Ishikawa (cell line): Measurements from ENCODE around the gene ICAM1.

ENCODE experiments used
- EGR1 ChIP-seq: IDR thresholded peaks from 2 replicates; pipeline ENCODE4 v1.6.1; 2012
- NFIC ChIP-seq: IDR thresholded peaks from 2 replicates; pipeline ENCODE4 v1.6.1; 2012
- RAD21 ChIP-seq: IDR thresholded peaks from 2 replicates; pipeline ENCODE4 v1.6.1; 2012; ENCODE audit warnings: low read depth
- TAF1 ChIP-seq: IDR thresholded peaks from 2 replicates; pipeline ENCODE4 v1.6.1; 2012; ENCODE audit warnings: low read depth, mild to moderate bottlenecking
- YY1 ChIP-seq: IDR thresholded peaks from 2 replicates; pipeline ENCODE4 v1.6.1; 2012; ENCODE audit warnings: low read depth
- ZBTB7A ChIP-seq: IDR thresholded peaks from 2 replicates; pipeline ENCODE4 v1.6.1; 2012; ENCODE audit warnings: low read depth

DNA sequence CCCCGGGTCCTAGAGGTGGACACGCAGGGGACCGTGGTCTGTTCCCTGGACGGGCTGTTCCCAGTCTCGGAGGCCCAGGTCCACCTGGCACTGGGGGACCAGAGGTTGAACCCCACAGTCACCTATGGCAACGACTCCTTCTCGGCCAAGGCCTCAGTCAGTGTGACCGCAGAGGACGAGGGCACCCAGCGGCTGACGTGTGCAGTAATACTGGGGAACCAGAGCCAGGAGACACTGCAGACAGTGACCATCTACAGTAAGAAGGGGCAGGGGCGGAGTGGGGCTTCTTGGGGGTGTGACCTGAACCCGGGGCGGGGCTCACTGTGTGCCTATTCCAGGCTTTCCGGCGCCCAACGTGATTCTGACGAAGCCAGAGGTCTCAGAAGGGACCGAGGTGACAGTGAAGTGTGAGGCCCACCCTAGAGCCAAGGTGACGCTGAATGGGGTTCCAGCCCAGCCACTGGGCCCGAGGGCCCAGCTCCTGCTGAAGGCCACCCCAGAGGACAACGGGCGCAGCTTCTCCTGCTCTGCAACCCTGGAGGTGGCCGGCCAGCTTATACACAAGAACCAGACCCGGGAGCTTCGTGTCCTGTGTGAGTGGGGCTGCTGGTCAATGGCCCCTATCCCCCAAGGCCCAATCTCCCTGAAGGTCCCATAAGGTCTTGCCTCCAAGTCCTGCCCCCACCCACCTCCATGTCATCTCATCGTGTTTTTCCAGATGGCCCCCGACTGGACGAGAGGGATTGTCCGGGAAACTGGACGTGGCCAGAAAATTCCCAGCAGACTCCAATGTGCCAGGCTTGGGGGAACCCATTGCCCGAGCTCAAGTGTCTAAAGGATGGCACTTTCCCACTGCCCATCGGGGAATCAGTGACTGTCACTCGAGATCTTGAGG, 13.4 kb downstream of the ICAM1 start:
- TF ChIP-seq RAD21 (no peak), ZBTB7A (no peak), NFIC (no peak), EGR1 (no peak), YY1 (no peak), TAF1 (no peak)
